NK-92 treated with Interleukin-12 subunit alpha and Interleukin-12 subunit beta, amount 100 ng/mL, for 24 hours (cell line): ENCODE measurements around the gene DOHH.
"Not testable (repeated sequence)": the region's sequence is repeated elsewhere in the genome, so short reads cannot be mapped to it uniquely, and the experiment has no call there.

Experiments used
- DNase-seq: peaks from one replicate; lab custom pipeline; 2025; lab: John Stamatoyannopoulos, UW

DOHH gene

DNA sequence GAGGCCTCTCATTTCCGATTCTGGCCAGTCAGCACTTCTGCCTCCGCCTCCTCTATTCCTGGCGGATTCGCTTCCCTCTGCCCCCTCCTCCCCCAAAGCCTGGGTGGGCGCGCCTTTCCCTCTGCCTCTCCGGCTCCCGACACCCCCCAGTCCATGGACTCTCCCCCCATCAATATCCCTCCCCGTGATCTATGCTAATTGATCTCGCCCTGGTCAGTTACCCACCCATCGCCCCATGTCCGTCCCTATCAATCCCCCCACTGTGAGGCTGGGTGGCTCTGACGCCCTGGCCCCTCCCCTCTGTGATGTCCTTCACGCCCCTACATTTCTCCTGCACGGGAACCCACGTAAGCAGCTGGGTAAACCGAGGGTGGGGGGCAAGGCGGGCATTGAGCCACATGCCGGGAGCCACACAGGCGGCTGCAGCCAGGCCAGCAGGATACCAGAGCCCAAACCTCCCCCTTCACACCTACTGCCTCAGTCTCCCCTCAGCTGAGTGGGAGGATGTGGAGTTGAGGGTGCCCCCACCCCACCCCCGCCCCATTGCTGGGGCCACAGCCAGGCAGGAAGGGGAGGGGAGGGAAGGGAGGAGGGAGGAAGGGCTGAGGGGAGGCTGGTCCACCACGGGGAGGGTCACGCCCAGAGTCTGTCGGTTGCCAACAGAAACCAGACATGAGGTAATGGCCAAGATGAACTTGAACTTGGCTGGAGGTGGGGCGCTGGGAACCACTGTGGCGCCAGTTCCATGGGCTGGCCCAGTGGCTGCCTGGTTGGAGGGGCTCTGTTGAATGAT, 41.2 kb downstream of the DOHH start:
- no peak for DNase-seq

DNA sequence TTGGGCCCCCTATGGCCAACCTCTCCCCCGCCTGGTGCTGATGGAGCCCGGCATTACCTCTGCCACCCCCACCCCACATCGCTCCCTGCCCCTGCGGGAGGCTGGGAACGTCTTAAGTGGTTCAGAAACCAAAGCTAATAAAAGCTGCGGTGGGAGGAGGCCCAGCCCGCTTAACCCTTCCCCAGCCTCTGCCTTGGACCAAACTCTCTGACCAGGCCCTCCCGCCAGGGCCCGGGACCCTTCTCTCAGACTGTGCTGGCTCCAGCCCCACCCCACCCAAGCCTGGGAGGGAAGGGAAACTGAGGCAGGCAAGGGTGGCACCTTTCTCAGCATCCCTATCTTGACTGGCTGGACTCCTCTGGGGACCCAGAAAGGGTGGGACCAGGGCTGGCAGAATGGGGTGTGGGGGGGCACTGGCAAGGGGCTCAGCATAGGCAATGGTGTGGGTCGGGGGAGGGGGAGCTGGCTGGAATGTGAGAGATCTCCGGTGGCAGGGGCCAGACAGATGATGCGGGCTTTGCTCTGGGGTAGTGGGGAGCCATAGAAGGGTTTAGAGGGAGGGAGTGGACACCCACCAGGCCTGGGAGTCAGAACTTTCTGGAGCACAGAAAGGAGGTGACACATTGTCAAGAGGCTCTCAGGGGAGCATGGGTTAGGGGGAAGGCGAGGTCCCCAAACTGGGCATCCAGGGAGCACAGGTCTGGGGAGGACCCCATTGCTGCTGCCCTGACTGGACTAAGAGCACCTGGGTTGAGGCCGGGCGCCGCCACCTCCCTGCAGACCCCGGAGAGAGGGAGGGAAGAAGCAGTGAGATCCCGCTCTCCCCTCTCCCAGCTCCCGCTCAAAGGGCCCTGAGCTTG, 42.0 kb downstream of the DOHH start:
- no peak for DNase-seq

GRCh38 chr19:3457528-3458228, 42.8 kb downstream of the DOHH start:
- DNase-seq: no peak

DNA sequence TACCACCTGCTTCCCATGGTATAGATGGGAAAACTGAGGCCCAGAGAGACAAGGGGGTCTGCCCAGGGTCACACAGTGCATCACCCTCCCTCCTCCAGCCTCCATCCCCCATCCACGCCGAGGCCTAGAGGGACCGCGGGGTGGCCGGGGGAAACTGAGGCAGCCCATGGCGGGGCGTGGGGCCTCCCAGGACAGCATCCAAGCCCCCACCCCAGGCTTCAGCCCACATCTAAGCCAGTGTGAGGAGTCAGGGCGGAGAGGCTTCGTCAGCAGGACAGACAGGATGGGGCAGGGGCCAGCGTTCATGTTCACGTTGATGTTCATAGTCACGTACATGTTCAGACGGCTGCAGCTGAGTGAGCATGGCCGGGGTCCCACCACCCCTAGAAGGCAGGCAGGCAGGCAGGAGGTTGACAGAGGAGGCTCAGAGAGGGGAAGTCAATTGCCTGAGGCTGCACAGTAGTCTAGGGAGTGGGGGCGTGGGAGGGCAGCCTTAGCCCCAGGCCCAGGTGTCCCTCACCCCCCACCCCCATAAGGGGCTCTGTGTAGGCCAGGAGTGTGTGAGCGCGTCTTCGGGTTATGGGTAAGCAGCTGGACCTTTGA, 43.4 kb downstream of the DOHH start:
- DNase-seq: no peak

- DNase-seq: no peak
Measured at GRCh38 chr19:3455960-3456601, 44.4 kb downstream of the DOHH start.

DNA sequence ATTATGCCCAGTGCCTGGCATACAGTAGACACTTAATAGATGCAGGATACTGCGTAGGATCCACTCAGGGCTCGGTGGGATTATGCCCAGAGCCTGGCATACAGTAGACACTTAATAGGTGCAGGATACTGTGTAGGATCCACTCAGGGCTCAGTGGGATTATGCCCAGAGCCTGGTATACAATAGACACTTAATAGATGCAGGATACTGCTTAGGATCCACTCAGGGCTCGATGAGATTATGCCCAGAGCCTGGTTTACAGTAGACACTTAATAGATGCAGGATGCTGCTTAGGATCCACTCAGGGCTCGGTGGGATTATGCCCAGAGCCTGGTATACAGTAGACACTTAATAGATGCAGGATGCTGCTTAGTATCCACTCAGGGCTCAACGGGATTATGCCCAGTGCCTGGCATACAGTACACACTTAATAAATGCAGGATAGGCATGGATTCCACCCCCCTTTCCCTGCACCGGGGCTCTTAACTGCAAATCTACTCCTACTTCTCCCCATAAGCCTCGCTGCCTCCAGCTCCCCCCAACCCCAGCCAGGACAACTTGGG, 45.0 kb downstream of the DOHH start:
- DNase-seq: no peak

DNA sequence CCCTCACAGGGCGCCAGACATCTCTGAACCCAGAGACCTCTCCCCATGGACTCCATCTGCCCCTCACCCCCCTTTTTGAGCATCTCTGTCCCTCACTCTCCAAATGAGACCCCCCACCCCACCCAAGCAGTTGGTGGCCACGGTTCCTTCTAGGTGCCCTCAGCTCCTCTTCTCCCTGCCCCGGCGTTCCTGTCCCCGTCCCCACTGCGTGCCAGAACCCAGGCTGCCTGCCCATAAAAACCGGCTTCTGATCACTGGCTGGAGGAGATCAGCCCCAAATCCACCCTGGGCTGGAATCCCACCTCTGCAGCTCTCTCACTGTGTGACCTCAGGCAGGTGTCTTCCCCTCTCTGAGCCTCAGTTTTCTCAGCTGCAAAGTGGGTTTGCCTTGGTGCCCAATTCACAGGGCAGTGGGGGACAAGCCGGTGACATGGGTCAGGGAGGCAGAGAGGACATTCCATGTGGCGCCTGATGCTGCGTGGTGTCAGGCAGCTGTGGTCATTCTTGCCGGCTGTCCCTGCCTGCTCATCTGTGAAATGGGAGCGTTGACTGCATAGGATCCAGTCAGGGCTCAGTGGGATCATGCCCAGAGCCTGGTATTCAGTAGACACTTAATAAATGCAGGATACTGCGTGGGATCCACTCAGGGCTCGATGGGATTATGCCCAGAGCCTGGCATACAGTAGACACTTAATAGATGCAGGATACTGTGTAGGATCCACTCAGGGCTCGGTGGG, 45.6 kb downstream of the DOHH start:
- no peak for DNase-seq

- DNase-seq: no peak
Measured at GRCh38 chr19:3453840-3454239, 46.6 kb downstream of the DOHH start.

GRCh38 chr19:3452942-3453214, 47.6 kb downstream of the DOHH start:
- DNase-seq: not testable (repeated sequence)

- no peak for DNase-seq
Measured at GRCh38 chr19:3452171-3452941, 48.1 kb downstream of the DOHH start.

DNA sequence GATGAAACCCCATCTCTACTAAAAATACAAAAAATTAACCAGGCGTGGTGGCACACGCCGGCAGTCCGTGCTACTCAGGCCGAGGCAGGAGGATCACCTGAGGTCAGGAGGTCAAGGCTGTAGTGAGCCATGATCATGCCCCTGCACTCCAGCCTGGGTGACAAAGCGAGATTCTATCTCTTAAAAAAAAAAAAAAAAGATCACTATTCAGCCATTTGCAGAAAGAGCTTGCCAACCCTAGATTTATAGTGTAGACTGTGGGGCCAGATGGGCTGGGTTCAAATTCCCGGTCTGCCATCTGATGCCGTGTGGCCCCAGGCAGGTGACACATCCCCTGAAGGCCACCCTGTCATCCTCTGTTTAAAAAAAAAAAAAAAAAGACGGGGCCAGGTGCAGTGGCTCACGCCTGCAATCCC, 49.0 kb downstream of the DOHH start:
- DNase-seq: no peak

DNA sequence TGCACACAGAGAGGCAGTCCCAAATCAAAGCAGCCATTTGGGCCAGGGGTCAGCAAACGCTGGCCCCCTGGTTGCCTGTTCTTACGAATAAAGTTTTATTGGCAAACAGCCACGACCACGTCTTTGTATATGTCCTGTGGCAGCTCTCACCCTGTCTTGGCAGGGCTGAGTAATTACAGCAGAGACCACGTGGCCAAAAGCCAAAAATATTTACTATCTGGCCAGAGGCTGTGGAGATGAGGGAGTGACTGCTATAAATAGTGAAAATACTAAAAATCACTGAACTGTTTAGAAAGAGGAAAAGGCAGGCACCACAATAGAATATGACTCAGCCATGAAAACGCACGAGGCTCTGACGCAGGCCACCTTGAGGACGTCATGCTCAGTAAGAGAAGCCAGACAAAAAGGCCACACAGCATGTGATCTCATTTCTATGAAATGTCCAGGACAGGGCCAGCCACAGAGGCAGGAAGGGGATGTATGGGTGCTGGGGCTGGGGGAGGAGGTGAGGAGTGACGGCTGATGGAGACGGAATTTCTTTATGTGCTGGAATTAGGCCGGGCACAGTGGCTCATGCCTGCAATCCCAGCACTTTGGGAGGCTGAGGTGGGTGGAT, 49.6 kb downstream of the DOHH start:
- DNase-seq: no peak

- DNase-seq: no peak
Measured at GRCh38 chr19:3448616-3449334, 51.7 kb downstream of the DOHH start.

GRCh38 chr19:3446657-3447056, 53.8 kb downstream of the DOHH start:
- DNase-seq: not testable (repeated sequence)

DNA sequence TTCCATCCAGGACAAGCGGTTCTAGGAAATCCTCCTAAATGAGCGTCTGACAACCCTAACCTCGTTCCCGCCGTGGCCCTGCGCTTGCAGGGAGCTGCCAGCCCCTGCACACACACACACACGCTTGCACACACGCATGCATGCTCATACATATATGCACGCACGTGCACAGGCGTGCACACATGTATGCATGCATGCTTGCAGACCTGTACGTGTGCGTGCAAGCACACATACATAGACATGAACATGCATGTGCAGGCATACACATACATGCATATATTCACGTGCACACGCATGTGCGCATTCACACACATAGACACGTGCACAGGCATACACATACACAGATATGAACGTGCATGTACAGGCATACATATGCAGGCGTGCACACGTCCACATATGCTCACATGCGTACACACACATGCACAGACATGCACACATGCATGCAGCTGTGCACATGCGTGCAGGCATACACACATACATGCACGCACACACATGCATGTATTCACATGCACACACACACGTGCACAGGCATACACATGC, 55.7 kb downstream of the DOHH start:
- no peak for DNase-seq

DNA sequence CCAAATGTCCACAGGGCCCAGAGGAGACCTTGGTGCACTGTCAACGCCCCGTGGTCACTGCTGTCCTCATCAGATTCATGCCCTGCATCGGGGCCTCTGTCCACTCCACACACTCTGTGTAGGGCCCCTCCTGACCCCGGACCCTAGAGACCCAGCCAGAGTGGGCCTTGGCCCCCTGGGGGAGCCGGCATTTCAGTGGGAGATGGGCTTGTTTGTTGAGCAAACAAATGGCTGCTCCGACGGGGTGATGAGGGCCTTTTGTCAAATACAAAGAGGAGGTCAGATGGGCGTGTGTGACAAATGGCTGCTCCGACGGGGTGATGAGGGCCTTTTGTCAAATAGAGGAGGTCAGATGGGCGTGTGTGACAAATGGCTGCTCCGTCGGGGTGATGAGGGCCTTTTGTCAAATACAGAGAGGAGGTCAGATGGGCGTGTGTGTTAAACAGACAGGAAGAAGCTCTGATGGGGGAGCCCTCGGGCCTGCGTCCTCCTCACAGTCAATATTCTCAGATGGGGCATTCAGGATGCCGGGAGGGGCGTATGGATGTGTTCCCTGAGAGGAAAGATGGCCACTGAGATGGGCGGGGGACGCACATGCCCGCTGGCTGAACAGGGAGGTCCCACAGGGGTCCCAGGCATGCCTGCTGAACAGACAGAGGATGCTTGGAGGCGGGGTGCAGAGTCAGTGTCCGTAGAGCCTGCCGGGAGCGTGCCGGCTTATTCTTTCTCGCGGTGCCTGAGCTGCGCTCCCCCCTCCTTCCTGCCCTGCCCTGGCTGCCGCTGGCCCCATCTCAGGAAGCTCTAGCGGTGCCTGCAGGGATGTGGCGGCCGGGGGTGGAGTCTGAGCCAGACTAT, 56.4 kb downstream of the DOHH start:
- DNase-seq: no peak

DNA sequence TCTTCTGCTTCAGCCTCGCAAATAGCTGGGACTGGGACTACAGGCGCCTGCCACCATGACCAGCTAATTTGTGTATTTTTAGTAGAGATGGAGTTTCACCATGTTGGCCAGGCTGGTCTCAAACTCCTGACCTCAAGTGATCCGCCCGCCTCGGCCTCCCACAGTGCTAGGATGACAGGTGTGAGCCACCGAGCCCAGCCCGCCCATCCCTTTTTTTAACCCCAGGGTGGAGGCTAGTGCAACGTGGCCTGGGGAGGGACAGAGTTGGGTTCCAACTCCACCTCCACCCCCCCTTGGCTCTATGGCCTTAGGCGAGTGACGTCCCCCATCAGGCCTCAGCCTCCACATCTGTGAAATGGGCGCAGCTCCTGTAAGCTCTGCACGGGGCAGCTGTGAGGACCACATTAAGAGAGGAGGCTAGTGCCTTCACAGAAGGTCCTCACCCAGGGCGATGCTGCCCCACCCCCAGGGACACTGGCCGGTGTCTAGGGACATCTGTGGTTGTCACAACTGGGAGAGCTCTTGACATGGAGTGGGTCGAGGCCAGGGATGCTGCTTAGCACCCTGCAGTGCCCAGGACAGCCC, 57.9 kb downstream of the DOHH start:
- DNase-seq: no peak

- no peak for DNase-seq
Measured at GRCh38 chr19:3441986-3442329, 58.5 kb downstream of the DOHH start.
